RWPE2 (cell line): ENCODE measurements around the gene PACS1.
A peak's percentile ranks its signal among the peaks of the same experiment; 100 is the strongest.

Experiments used
- ATAC-seq: fragments of 200-7000 bp; cut with Tn5 transposase; 3 replicates; pipeline ENCODE4 v1.9.1; 2021; ENCODE audit warnings: low read depth
- DNase-seq: peaks from one replicate; pipeline ENCODE4 v3.0.0-alpha.2; 2020; ENCODE audit warnings: low spot score
- H3K27ac ChIP-seq: fragments of 450-650 bp; 2 replicates; pipeline ENCODE4 v1.5.1; 2017; ENCODE audit warnings: mild to moderate bottlenecking; ENCODE audit not compliant: poor library complexity, severe bottlenecking
- H3K27me3 ChIP-seq: fragments of 250-450 bp; sonication (Bioruptor Pico); 2 replicates; pipeline ENCODE4 v1.5.1; 2021; ENCODE audit warnings: mild to moderate bottlenecking, moderate library complexity; ENCODE audit not compliant: insufficient read depth, poor library complexity, severe bottlenecking
- H3K36me3 ChIP-seq: fragments of 250-450 bp; sonication (Bioruptor Pico); 2 replicates; pipeline ENCODE4 v1.5.1; 2020; ENCODE audit warnings: low read depth, mild to moderate bottlenecking, moderate library complexity
- H3K4me1 ChIP-seq: fragments of 250-450 bp; sonication (Bioruptor Pico); 2 replicates; pipeline ENCODE4 v1.5.1; 2021; ENCODE audit warnings: mild to moderate bottlenecking, moderate library complexity; ENCODE audit not compliant: insufficient read depth, poor library complexity, severe bottlenecking
- H3K4me3 ChIP-seq: fragments of 250-450 bp; sonication (Bioruptor Pico); 2 replicates; pipeline ENCODE4 v1.5.1; 2021; ENCODE audit warnings: mild to moderate bottlenecking, moderate library complexity; ENCODE audit not compliant: severe bottlenecking
- H3K9me3 ChIP-seq: fragments of 250-450 bp; sonication (Bioruptor Pico); 2 replicates; pipeline ENCODE4 v1.5.1; 2021; ENCODE audit warnings: mild to moderate bottlenecking, moderate library complexity; ENCODE audit not compliant: severe bottlenecking
- TF ChIP-seq, protein P1 (sequence below): fragments of 450-650 bp; IDR thresholded peaks from one replicate; pipeline ENCODE4 v1.5.1; 2017; ENCODE audit warnings: mild to moderate bottlenecking, moderate library complexity; ENCODE audit not compliant: poor library complexity, severe bottlenecking

Gene PACS1

DNA sequence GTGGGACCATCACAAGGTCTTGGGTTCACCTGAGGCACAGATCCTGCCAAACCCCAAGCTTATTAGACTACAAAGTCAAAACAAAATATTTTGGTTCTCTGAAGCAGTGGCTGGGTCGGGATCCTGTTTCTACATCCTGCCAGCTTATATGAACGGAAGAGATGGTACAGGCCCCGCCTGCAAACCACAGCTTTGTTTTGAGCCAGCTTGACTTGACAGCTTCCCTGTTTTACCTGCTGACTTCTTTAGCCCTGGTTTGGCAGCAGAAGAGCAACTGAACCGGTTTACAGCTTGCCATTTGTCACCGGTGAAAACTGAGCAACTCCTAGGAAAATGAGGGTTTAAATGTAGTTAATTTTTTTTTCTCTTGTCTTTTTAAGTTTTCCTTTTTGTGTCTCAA is 11.4 kb downstream of the PACS1 start:
- Histone ChIP-seq H3K27me3 (no peaks in the 10 kb centered on the region), H3K4me3 (no peak overlapping the region), H3K36me3 (peaks cover 6% of the 10 kb centered on the region), H3K27ac (peak overlapping the region; percentile 63), H3K9me3 (no peaks in the 10 kb centered on the region), H3K4me1 (peaks cover 34% of the 10 kb centered on the region)
- peak; percentile 86 for ATAC-seq
- TF ChIP-seq, protein P1, sequence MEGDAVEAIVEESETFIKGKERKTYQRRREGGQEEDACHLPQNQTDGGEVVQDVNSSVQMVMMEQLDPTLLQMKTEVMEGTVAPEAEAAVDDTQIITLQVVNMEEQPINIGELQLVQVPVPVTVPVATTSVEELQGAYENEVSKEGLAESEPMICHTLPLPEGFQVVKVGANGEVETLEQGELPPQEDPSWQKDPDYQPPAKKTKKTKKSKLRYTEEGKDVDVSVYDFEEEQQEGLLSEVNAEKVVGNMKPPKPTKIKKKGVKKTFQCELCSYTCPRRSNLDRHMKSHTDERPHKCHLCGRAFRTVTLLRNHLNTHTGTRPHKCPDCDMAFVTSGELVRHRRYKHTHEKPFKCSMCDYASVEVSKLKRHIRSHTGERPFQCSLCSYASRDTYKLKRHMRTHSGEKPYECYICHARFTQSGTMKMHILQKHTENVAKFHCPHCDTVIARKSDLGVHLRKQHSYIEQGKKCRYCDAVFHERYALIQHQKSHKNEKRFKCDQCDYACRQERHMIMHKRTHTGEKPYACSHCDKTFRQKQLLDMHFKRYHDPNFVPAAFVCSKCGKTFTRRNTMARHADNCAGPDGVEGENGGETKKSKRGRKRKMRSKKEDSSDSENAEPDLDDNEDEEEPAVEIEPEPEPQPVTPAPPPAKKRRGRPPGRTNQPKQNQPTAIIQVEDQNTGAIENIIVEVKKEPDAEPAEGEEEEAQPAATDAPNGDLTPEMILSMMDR, result no peak
- DNase-seq, result no peak

DNA sequence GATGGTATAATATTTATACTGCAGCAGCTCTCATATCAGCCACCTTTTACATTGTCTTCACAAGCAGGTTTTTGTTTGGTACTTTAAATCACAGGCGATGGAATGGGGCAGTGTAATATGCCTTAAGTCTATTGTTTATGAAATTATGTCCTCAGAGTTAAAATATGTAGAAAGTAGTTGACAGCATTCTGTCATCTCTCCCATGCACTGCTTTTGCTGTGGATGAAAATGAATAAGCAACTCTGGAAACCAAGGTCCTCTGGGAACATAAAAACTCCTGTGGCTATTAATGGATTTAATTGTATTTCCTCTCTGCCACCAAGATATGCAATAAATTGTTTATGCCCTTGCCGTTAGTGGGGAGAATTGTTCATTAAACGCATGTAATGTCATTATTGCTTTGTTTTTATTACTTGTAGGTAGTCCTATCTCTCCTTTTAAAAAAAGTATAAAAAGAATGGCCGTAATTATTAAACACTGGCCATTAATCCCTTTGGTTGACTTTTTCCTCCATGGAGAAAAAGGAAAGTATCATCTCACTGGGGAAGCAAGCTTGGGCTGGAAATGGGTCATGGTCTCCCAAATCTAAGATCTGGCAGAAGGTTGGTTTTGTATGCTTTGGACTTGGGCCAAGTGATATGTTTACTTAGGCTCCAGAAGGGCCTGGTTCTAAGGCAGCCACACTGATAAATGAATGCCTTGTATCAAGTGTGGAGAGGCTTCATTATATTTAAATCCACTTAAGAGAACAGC is 13.1 kb downstream of the PACS1 start:
- no peaks in the 10 kb centered on the region for H3K27me3 ChIP-seq
- DNase-seq, result no peak
- H3K4me1 ChIP-seq, result peaks cover 34% of the 10 kb centered on the region
- peaks cover 3% of the 10 kb centered on the region for H3K36me3 ChIP-seq
- ATAC-seq, result peak; percentile 26; the same call in 2 of the 3 replicates
- TF ChIP-seq, protein P1, result no peak
- no peaks in the 10 kb centered on the region for H3K9me3 ChIP-seq
- no peak overlapping the region for H3K4me3 ChIP-seq
- H3K27ac ChIP-seq, result peak overlapping the region; percentile 63

GRCh38 chr11:66083767-66084166 is 13.7 kb downstream of the PACS1 start:
- H3K27ac ChIP-seq, result peak overlapping the region; percentile 63

DNA sequence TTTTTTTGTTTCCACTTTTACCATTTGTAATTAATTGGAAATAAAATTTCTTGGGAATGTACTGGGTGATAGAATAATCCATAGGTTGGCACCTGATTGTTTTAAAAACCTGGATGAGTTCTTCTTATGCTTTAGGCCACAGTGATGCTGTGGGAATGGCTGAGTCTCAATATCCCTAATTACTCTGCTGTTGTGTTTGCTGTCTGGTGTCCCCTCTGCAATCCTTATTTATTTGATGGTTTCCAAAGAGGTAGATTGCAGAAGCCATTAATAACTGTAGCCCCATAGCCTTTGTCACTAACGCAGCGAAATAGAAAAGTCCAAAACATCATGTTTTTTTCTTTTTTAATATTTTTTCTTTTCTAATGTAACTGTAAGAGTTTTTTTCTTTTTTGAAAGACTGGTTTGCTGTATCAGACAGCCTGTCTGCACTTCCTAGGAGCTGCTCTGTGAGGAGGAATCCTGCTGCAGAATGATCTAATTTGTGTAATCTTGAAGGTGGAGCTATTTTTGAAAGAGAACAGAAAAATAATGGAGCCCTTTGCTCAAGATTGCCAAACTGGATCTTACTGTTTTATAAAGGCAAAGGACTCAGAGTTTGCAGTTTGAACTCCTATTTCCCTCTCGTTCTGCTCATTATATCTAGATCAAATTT is 14.9 kb downstream of the PACS1 start:
- H3K4me3 ChIP-seq, result no peak overlapping the region
- H3K27me3 ChIP-seq, result no peaks in the 10 kb centered on the region
- peaks cover 34% of the 10 kb centered on the region for H3K4me1 ChIP-seq
- H3K27ac ChIP-seq, result no peak overlapping the region
- TF ChIP-seq, protein P1, result no peak
- H3K36me3 ChIP-seq, result peaks cover 10% of the 10 kb centered on the region
- DNase-seq (no peak), ATAC-seq (no peak)
- H3K9me3 ChIP-seq, result no peaks in the 10 kb centered on the region

More at GRCh38 chr11:66083767-66084166, 13.7 kb downstream of the PACS1 start:
- TF ChIP-seq, protein P1, result no peak
- DNase-seq (no peak), ATAC-seq (no peak)
- Histone ChIP-seq H3K27me3 (no peaks in the 10 kb centered on the region), H3K4me1 (peaks cover 34% of the 10 kb centered on the region), H3K4me3 (no peak overlapping the region), H3K36me3 (peaks cover 5% of the 10 kb centered on the region), H3K9me3 (no peaks in the 10 kb centered on the region)
